SK-N-SH (cell line): Measurements from ENCODE around the gene OR51V1.

Experiments
- CTCF ChIP-seq: fragments of 200-600 bp; sonication (generic); IDR thresholded peaks from 2 replicates; pipeline ENCODE4 v1.6.1; 2017; ENCODE audit warnings: antibody characterized with exemption, mild to moderate bottlenecking, moderate library complexity
- TEAD4 ChIP-seq: IDR thresholded peaks from 2 replicates; pipeline ENCODE4 v1.4.0; 2012; ENCODE audit warnings: mild to moderate bottlenecking, borderline replicate concordance; ENCODE audit not compliant: insufficient read depth

DNA sequence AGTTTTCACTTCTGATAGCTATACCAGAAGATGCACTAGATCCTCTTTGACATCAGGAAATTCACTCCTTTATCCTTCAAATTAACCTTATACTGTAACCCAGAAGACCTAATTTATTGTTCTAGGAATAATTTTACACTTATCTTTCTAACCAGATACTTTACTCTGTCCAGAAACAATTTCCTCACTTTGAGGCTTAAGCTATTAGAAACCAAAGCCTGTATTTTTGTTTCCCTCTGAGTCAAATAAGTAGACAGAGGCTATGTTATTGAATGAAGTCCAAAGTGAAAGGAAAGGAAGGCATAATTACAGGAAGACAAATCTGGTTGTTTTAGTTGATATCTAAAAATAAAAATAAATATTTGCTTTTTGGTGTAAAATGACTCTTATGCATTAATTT is 2.2 kb downstream of the OR51V1 start:
- no peak for TF ChIP-seq TEAD4
- no peak for TF ChIP-seq CTCF
